ENCODE measurements around the gene DCLK2.

DNA sequence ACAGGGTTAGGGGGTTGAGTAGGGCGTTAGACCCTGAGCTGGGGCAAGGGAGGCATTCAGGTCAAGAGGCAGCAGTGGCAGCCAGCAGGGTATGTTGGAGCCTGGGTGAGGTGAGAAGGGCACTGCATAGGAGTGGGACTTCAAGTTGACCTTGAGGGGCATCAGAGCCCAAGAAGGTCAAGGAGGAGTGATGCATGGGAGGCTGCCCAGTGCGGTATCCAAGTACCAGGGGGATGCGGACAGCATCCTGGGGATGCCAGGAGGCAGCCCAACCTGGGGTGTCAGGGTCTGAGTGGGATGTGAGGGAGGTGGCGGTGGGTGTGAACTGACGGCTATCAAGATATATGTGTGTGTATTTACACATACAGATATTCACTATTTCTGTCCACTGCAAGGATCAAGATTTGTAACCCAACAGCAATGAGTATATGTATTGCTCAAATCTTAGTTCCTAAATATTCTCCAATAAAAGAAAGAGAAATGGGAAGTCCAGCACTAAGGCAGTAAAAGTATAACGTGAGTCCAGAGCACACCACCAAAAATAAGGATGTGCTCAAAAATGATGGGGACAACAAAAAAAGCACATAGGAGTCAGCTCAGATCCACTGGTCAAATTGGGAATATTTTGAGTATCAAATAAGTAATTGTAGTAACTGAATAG is 9.8 kb upstream of the DCLK2 start:
- TF ChIP-seq POLR2A (IDR thresholded peaks at IDR 0.05; ENCODE audit: low read length) (no peak), GATA1 (IDR thresholded peaks at IDR 0.05; ENCODE audit: low read depth, low read length) (no peak)

All from erythroblast (primary cell).